HepG2 (cell line): ENCODE results near the gene JPT1. TPM values are rescaled to one million over a fixed set of nuclear protein-coding genes. Genes with fewer than 3 reads are reported as not detected.
A peak's percentile ranks its signal among the peaks of the same experiment; 100 is the strongest.

Source experiments
- ATM ChIP-seq: fragments of 450-650 bp; IDR thresholded peaks from 2 replicates; pipeline ENCODE4 v1.7.1; 2017; ENCODE audit warnings: mild to moderate bottlenecking, borderline replicate concordance
- HCFC1 ChIP-seq: fragments of 150-350 bp; IDR thresholded peaks from 2 replicates; pipeline ENCODE4 v1.6.1; 2014; ENCODE audit warnings: low read depth, low read length
- MTF2 ChIP-seq: sonication (generic); formaldehyde crosslinking; IDR thresholded peaks from 2 replicates; pipeline ENCODE4 v1.5.0; 2020; ENCODE audit warnings: missing genetic modification reagents, borderline replicate concordance
- MYC ChIP-seq: sonication (generic); formaldehyde crosslinking; IDR thresholded peaks from 2 replicates; pipeline ENCODE4 v1.9.0; 2021; ENCODE audit warnings: missing genetic modification reagents, borderline replicate concordance
- PCBP2 ChIP-seq: fragments of 200-400 bp; formaldehyde crosslinking; optimal IDR thresholded peaks from 2 replicates; pipeline ENCODE3; 2018; ENCODE audit warnings: low read length, low read depth; ENCODE audit not compliant: poor library complexity, severe bottlenecking
- SIN3A ChIP-seq: IDR thresholded peaks from 2 replicates; pipeline ENCODE4 v1.6.1; 2011; ENCODE audit warnings: low read depth, mild to moderate bottlenecking, control low read depth, low read length, borderline replicate concordance
- SIN3B ChIP-seq: fragments of 150-350 bp; IDR thresholded peaks from 2 replicates; pipeline ENCODE4 v1.6.1; 2014; ENCODE audit warnings: low read length
- SMC3 ChIP-seq: IDR thresholded peaks from 2 replicates; pipeline ENCODE4 v1.6.1; 2011; ENCODE audit warnings: low read length, improper control_type of control experiment
- SNAI1 ChIP-seq: sonication (generic); formaldehyde crosslinking; IDR thresholded peaks from 2 replicates; pipeline ENCODE4 v1.5.0; 2020; ENCODE audit warnings: mild to moderate bottlenecking, missing genetic modification reagents, borderline replicate concordance
- SYNCRIP ChIP-seq: fragments of 200-400 bp; formaldehyde crosslinking; IDR thresholded peaks from 2 replicates; pipeline ENCODE4 v1.6.1; 2018; ENCODE audit warnings: mild to moderate bottlenecking, low read depth, low read length; ENCODE audit not compliant: insufficient read depth
- THAP7 ChIP-seq: sonication (generic); formaldehyde crosslinking; IDR thresholded peaks from 2 replicates; pipeline ENCODE4 v1.8.1; 2023; ENCODE audit warnings: mild to moderate bottlenecking, missing genetic modification reagents
- ZFP41 ChIP-seq: sonication (generic); formaldehyde crosslinking; IDR thresholded peaks from 2 replicates; pipeline ENCODE4 v1.4.0; 2020; ENCODE audit warnings: mild to moderate bottlenecking, missing genetic modification reagents, borderline replicate concordance
- ZNF230 ChIP-seq: sonication (generic); formaldehyde crosslinking; IDR thresholded peaks from 2 replicates; pipeline ENCODE4 v1.4.0; 2020; ENCODE audit warnings: mild to moderate bottlenecking, missing genetic modification reagents
- ZNF510 ChIP-seq: sonication (generic); formaldehyde crosslinking; IDR thresholded peaks from 2 replicates; pipeline ENCODE4 v1.4.0; 2020; ENCODE audit warnings: low read depth, mild to moderate bottlenecking, missing genetic modification reagents
- ZNF597 ChIP-seq: sonication (generic); formaldehyde crosslinking; IDR thresholded peaks from 2 replicates; pipeline ENCODE4 v1.5.0; 2020; ENCODE audit warnings: missing genetic modification reagents
- ZNF713 ChIP-seq: sonication (generic); formaldehyde crosslinking; IDR thresholded peaks from 2 replicates; pipeline ENCODE4 v1.4.0; 2020; ENCODE audit warnings: mild to moderate bottlenecking, missing genetic modification reagents
- ZNF768 ChIP-seq: sonication (generic); formaldehyde crosslinking; IDR thresholded peaks from 2 replicates; pipeline ENCODE4 v1.4.0; 2020; ENCODE audit warnings: missing genetic modification reagents
- ZSCAN9 ChIP-seq: IDR thresholded peaks from 2 replicates; pipeline ENCODE4 v1.6.1; 2016; ENCODE audit warnings: borderline replicate concordance
- polyA plus RNA-seq, 8 experiments: library from polyadenylated mRNA; depleted of rRNA in 3 of 8; stranded (reverse) in 7 of 8; unstranded in 1 of 8; fragments of >200 nt; fragmentation: Illumina TruSeq in 4 of 8; extraction: Trizol in 4 of 8; gene quantifications; 2 replicates each; pipeline versions ENCODE4 v1.2.1 to v1.2.3, GENCODE V29; 2011 to 2016; ENCODE audit warnings: low read depth in 4 of 8, missing spikeins in 1 of 8, mixed read lengths in 1 of 8; ENCODE audit not compliant: insufficient read depth in 1 of 8
- total RNA-seq, 5 experiments: library from RNA; depleted of rRNA; stranded (reverse); fragments of >200 nt; fragmentation: Illumina TruSeq; extraction: Trizol; gene quantifications; 2 replicates each; pipeline ENCODE4 v1.2.3, GENCODE V29; 2016; ENCODE audit warnings: low read depth in 1 of 5
- TF ChIP-seq, protein P1 (sequence below): sonication (generic); formaldehyde crosslinking; IDR thresholded peaks from 2 replicates; pipeline ENCODE4 v1.5.0; 2020; ENCODE audit warnings: missing genetic modification reagents
- TF ChIP-seq, protein P2 (sequence below): sonication (generic); formaldehyde crosslinking; IDR thresholded peaks from 2 replicates; pipeline ENCODE4 v1.4.0; 2020; ENCODE audit warnings: missing genetic modification reagents, mild to moderate bottlenecking, borderline replicate concordance
- TF ChIP-seq, protein P3 (sequence below): sonication (generic); formaldehyde crosslinking; IDR thresholded peaks from 2 replicates; pipeline ENCODE4 v1.4.0; 2020; ENCODE audit warnings: missing genetic modification reagents
- TF ChIP-seq, protein P4 (sequence below): IDR thresholded peaks from 2 replicates; pipeline ENCODE4 v1.6.1; 2016; ENCODE audit warnings: mild to moderate bottlenecking

JPT1 gene
- total and polyA plus RNA-seq, 2 of the 13 experiments (the other 11 are each of a cell fraction or from before 2014, with no cell fraction given), result 43.3 to 256 TPM

GRCh38 chr17:75131278-75132017 lies 22.9 kb downstream of the JPT1 start, which contains the start of gene NT5C (continued):
- TF ChIP-seq, protein P1, sequence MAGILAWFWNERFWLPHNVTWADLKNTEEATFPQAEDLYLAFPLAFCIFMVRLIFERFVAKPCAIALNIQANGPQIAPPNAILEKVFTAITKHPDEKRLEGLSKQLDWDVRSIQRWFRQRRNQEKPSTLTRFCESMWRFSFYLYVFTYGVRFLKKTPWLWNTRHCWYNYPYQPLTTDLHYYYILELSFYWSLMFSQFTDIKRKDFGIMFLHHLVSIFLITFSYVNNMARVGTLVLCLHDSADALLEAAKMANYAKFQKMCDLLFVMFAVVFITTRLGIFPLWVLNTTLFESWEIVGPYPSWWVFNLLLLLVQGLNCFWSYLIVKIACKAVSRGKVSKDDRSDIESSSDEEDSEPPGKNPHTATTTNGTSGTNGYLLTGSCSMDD, result no peak; the same call in 1 of the 2 replicates
- TF ChIP-seq MYC (CRISPR knock-in tag) (peak; percentile 93), SNAI1 (peak; percentile 60; the same call in 1 of the 2 replicates), ZNF230 (CRISPR knock-in tag) (0 out of 2 replicates have a peak, but pooled peaks have one; percentile 30), HCFC1 (peak; percentile 29; the same call in 1 of the 2 replicates), SIN3A (0 out of 2 replicates have a peak, but pooled peaks have one; percentile 81), ZNF713 (CRISPR knock-in tag) (no peak), SIN3B (no peak), PCBP2 (no peak), MTF2 (no peak), THAP7 (CRISPR knock-in tag) (peak; percentile 79; the same call in 1 of the 2 replicates), ATM (no peak), ZFP41 (CRISPR knock-in tag) (no peak; the same call in 1 of the 2 replicates), SMC3 (no peak; the same call in 1 of the 2 replicates), ZNF510 (CRISPR knock-in tag) (peak; percentile 53; the same call in 1 of the 2 replicates), ZSCAN9 (CRISPR knock-in tag) (peak; percentile 61; the same call in 1 of the 2 replicates), ZNF597 (CRISPR knock-in tag) (no peak), ZNF768 (CRISPR knock-in tag) (peak; percentile 71; the same call in 1 of the 2 replicates), SYNCRIP (no peak)
- TF ChIP-seq, protein P2, sequence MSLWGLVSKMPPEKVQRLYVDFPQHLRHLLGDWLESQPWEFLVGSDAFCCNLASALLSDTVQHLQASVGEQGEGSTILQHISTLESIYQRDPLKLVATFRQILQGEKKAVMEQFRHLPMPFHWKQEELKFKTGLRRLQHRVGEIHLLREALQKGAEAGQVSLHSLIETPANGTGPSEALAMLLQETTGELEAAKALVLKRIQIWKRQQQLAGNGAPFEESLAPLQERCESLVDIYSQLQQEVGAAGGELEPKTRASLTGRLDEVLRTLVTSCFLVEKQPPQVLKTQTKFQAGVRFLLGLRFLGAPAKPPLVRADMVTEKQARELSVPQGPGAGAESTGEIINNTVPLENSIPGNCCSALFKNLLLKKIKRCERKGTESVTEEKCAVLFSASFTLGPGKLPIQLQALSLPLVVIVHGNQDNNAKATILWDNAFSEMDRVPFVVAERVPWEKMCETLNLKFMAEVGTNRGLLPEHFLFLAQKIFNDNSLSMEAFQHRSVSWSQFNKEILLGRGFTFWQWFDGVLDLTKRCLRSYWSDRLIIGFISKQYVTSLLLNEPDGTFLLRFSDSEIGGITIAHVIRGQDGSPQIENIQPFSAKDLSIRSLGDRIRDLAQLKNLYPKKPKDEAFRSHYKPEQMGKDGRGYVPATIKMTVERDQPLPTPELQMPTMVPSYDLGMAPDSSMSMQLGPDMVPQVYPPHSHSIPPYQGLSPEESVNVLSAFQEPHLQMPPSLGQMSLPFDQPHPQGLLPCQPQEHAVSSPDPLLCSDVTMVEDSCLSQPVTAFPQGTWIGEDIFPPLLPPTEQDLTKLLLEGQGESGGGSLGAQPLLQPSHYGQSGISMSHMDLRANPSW (CRISPR knock-in tag), result no peak; the same call in 1 of the 2 replicates
- TF ChIP-seq, protein P3, sequence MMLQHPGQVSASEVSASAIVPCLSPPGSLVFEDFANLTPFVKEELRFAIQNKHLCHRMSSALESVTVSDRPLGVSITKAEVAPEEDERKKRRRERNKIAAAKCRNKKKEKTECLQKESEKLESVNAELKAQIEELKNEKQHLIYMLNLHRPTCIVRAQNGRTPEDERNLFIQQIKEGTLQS (CRISPR knock-in tag), result peak; percentile 76
- TF ChIP-seq, protein P4, sequence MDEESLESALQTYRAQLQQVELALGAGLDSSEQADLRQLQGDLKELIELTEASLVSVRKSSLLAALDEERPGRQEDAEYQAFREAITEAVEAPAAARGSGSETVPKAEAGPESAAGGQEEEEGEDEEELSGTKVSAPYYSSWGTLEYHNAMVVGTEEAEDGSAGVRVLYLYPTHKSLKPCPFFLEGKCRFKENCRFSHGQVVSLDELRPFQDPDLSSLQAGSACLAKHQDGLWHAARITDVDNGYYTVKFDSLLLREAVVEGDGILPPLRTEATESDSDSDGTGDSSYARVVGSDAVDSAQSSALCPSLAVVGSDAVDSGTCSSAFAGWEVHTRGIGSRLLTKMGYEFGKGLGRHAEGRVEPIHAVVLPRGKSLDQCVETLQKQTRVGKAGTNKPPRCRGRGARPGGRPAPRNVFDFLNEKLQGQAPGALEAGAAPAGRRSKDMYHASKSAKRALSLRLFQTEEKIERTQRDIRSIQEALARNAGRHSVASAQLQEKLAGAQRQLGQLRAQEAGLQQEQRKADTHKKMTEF (CRISPR knock-in tag), result peak; percentile 81
